ENCODE measurements around the gene PCDHA1.

DNA sequence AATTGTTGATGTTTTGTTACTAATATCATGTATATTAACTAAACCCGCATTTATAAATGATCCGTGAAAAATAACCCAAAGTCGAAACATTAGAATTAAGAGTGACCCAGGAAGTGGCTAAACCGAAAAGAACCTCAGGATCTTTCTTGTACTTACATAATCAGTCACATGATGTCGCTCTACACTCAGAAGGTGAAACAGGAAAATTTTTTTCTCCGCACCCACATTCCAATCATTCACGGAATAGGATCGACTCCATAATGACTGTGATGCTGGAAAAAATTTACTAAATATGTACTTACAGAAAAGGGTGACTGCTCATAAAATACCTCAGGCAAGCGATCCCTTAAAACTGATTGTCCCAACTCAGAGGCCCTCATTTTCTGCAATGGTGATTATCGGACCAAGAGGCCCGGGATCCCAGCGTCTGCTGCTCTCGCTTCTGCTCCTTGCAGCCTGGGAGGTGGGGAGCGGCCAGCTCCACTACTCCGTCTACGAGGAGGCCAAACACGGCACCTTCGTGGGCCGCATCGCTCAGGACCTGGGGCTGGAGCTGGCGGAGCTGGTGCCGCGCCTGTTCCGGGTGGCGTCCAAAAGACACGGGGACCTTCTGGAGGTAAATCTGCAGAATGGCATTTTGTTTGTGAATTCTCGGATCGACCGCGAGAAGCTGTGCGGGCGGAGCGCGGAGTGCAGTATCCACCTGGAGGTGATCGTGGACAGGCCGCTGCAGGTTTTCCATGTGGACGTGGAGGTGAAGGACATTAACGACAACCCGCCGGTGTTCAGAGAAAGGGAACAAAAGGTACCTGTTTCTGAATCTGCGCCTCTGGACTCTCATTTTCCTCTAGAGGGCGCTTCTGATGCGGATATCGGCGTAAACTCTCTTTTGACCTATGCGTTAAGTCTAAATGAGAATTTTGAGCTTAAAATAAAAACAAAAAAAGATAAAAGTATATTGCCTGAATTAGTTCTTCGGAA is 89.4 kb downstream of the PCDHA1 start, which contains the start of gene PCDHA12:
- TF ChIP-seq ZC3H10 (CRISPR knock-in tag; IDR thresholded peaks at IDR 0.05), result no peak
- TF ChIP-seq, protein P1, sequence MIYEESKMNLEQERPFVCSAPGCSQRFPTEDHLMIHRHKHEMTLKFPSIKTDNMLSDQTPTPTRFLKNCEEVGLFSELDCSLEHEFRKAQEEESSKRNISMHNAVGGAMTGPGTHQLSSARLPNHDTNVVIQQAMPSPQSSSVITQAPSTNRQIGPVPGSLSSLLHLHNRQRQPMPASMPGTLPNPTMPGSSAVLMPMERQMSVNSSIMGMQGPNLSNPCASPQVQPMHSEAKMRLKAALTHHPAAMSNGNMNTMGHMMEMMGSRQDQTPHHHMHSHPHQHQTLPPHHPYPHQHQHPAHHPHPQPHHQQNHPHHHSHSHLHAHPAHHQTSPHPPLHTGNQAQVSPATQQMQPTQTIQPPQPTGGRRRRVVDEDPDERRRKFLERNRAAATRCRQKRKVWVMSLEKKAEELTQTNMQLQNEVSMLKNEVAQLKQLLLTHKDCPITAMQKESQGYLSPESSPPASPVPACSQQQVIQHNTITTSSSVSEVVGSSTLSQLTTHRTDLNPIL (CRISPR knock-in tag; IDR thresholded peaks at IDR 0.05; ENCODE audit: low read depth), result no peak

Measured in SK-N-SH treated with all-trans-retinoic acid at 6 μM for 48 hours (cell line).